Measurements from ENCODE around the gene FANCM.

DNA sequence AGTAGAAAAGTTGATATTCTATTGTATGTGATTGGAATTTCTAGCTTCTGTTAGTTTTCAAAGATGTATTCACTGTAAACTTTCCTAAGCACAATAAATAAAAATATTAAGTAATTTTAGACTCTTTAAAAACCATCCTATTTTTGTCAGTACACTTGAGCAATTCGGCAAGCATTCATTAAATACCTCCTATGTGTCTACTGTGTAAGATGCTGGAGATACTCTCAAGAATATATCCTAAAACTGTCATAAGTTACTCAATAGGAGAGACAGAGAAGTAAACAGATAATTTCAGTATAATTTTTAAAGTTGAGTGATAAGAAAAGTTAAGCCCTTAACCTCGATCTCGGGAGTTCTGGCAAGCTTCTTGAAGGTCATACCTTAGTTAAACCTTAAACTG is 46.1 kb downstream of the FANCM start:
- TF ChIP-seq REST (IDR thresholded peaks at IDR 0.05; ENCODE audit: insufficient read depth in 1 of 2, low read depth in 2 of 2, low read length in 2 of 2) (no peak), POLR2AphosphoS5 (IDR thresholded peaks at IDR 0.05; ENCODE audit: low read depth, low read length) (no peak), SIN3A (IDR thresholded peaks at IDR 0.05; ENCODE audit: borderline replicate concordance, insufficient read depth, low read length) (no peak), TAF1 (IDR thresholded peaks at IDR 0.05; ENCODE audit: borderline replicate concordance, insufficient read depth, low read length) (no peak)

Measured in PFSK-1 (cell line).